GM12891 (cell line): ENCODE measurements around the gene TRIM47.

Experiments
- PAX5 ChIP-seq: IDR thresholded peaks from 2 replicates; pipeline ENCODE4 v1.6.1; 2011; ENCODE audit warnings: low read length, moderate library complexity, mild to moderate bottlenecking; ENCODE audit not compliant: insufficient read depth, severe bottlenecking
- POLR2A ChIP-seq: IDR thresholded peaks from 2 replicates; pipeline ENCODE4 v1.6.1; 2011; ENCODE audit warnings: low read depth, low read length, control low read depth
- POLR2AphosphoS5 ChIP-seq: IDR thresholded peaks from 2 replicates; pipeline ENCODE4 v1.6.1; 2011; ENCODE audit warnings: low read depth, low read length, control low read depth
- POU2F2 ChIP-seq: IDR thresholded peaks from 2 replicates; pipeline ENCODE4 v1.6.1; 2011; ENCODE audit warnings: low read depth, mild to moderate bottlenecking, control low read depth, low read length, moderate library complexity
- SPI1 ChIP-seq: IDR thresholded peaks from 2 replicates; pipeline ENCODE4 v1.6.1; 2011; ENCODE audit warnings: low read depth, low read length, control low read depth
- TAF1 ChIP-seq: IDR thresholded peaks from 2 replicates; pipeline ENCODE4 v1.6.1; 2011; ENCODE audit warnings: low read depth, low read length, control low read depth

GRCh38 chr17:75872434-75873351 lies 5.7 kb downstream of the TRIM47 start:
- TF ChIP-seq POLR2A, result no peak
- no peak for TF ChIP-seq POLR2AphosphoS5
- no peak for TF ChIP-seq TAF1
- TF ChIP-seq SPI1, result no peak
- no peak for TF ChIP-seq POU2F2
- no peak for TF ChIP-seq PAX5
